ENCODE data around the gene HOGA1. TPM values are rescaled to one million over a fixed set of nuclear protein-coding genes. Genes with fewer than 3 reads are reported as not detected.
"Not testable (repeated sequence)": the region's sequence is repeated elsewhere in the genome, so short reads cannot be mapped to it uniquely, and the experiment has no call there.

Gene HOGA1
- total and polyA plus RNA-seq, 5 experiments from 2014 or later, result not detected

- Mint-ChIP-seq H3K27me3 (peaks cover 0 to 6% (median 1%) of the 10 kb centered on the region in 5 donors), H3K4me1 (peaks cover 0 to 2% (median 0%) of the 10 kb centered on the region in 4 donors), H3K4me3 (no peak overlapping the region), H3K27ac (no peak overlapping the region), H3K36me3 (peaks cover 0 to 2% (median 0%) of the 10 kb centered on the region in 3 donors), H3K9me3 (no peaks in the 10 kb centered on the region)
- POLR2A ChIA-PET, result no interaction called here
- DNase-seq, result no peak
- ATAC-seq, result no peak
Measured at GRCh38 chr10:97575127-97575668, 9.0 kb upstream of the HOGA1 start.

DNA sequence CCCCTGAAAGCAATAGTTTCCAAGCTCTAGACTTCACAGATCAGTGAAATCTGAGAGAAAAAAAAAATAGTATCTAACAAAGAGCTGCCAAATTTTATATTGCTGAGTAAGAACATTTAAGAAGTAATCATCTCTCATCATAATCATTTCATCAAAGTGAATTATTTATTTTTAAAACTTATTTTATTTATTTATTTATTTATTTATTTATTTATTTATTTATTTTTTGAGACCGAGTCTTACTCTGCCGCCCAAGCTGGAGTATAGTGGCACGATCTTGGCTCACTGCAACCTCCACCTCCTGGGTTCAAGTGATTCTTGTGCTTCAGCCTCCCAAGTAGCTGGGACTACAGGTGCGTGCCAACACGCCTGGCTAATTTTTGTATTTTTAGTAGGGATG is 7.7 kb upstream of the HOGA1 start:
- H3K9me3 Mint-ChIP-seq, H3K4me1 Mint-ChIP-seq, H3K27ac Mint-ChIP-seq, H3K4me3 Mint-ChIP-seq, DNase-seq, H3K27me3 Mint-ChIP-seq, POLR2A ChIA-PET, H3K36me3 Mint-ChIP-seq, ATAC-seq: not testable (repeated sequence)

DNA sequence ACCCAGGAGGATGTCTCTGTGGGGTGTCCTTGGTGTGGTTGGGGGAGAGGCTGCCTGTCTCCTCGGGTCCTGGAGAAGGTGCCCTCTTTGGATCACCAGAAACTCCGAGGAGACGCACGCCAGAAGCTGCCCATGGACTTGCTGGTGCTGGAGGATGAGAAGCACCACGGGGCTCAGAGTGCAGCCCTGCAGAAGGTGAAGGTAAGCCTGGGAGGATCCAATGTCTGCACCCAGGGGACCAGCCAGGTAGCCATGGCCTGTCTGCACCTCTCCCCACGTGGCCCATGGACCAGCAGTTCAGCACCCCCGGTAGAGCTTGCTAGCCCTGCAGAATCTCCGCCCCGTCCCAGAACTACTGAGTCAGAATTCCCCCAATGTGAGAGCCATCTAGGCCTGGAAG is 6.5 kb upstream of the HOGA1 start:
- POLR2A ChIA-PET, result no interaction called here
- Mint-ChIP-seq H3K27me3 (peaks cover 0 to 6% (median 1%) of the 10 kb centered on the region in 5 donors), H3K36me3 (no peaks in the 10 kb centered on the region), H3K4me1 (peaks cover 0 to 4% (median 0%) of the 10 kb centered on the region in 4 donors), H3K27ac (no peak overlapping the region), H3K4me3 (no peak overlapping the region), H3K9me3 (no peaks in the 10 kb centered on the region)
- DNase-seq (no peak), ATAC-seq (no peak)

DNA sequence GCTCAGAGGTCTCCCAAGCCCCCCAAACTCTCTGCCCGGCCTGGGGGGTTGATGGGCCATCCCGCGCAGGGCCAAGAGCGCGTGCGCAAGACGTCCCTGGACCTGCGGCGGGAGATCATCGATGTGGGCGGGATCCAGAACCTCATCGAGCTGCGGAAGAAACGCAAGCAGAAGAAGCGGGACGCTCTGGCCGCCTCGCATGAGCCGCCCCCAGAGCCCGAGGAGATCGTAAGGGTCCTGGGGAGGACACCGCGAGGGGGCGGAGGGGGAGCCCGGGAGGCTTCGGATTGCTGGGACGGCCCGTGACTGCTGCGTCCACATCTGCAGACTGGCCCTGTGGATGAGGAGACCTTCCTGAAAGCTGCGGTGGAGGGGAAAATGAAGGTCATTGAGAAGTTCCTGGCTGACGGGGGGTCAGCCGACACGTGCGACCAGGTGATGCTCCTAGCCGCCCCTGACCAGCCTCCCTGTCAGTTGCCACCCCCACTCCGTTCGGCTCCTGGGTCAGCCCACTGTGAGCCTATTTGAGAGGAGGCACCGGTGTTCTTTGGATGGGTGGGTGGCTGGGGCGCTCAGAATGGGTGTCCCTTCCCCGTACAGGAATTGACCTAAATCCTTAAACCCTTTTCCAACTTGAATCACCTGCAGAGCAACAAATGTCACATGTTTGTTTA is 5.9 kb upstream of the HOGA1 start:
- Mint-ChIP-seq H3K4me3 (no peak overlapping the region), H3K9me3 (no peaks in the 10 kb centered on the region), H3K36me3 (no peaks in the 10 kb centered on the region), H3K27ac (no peak overlapping the region), H3K27me3 (peaks cover 0 to 6% (median 1%) of the 10 kb centered on the region in 5 donors), H3K4me1 (peaks cover 0 to 4% (median 0%) of the 10 kb centered on the region in 4 donors)
- ATAC-seq (no peak), DNase-seq (no peak)
- POLR2A ChIA-PET, result no interaction called here

DNA sequence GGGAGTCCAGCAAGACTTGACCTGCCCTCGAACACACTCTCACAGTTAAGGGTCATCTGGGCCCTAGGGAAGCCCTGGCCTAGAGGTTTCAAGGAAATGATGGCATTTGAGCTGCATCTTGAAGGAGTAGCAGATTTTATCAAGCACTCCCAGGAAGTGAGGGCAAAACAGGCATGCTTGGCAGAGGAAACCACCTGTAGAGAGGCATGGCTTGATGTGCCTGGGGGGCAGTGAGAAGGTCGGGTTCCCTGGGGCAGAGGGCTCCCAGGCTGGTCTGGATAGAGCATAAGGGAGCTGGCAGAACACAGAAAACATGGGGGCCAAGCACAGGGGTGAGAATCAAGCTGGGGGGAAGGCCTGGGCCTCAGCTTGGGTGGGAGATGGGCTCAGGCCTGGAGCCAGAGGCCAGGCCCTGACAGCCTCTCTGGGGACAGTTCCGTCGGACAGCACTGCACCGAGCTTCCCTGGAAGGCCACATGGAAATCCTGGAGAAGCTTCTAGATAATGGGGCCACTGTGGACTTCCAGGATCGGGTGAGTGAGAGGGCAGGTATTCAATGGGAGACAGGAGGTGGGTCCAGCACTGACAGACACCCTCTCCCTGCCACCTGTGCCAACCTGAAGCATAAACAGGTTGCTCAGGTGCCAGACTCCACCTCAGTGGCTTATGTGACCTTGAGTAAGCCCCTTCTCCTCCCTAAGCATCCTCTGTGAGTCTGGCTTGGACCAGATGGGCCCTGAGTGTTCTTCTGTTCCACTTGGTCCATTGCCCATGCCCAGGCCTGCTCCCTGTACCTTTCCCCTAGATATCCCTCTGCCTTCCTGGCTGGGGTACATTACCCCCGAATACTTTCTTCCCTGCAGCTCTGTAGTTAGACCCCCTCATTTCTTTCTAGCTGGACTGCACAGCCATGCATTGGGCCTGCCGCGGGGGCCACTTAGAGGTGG is 3.5 kb upstream of the HOGA1 start:
- H3K4me1 Mint-ChIP-seq, result peaks cover 0 to 4% (median 0%) of the 10 kb centered on the region in 4 donors

DNA sequence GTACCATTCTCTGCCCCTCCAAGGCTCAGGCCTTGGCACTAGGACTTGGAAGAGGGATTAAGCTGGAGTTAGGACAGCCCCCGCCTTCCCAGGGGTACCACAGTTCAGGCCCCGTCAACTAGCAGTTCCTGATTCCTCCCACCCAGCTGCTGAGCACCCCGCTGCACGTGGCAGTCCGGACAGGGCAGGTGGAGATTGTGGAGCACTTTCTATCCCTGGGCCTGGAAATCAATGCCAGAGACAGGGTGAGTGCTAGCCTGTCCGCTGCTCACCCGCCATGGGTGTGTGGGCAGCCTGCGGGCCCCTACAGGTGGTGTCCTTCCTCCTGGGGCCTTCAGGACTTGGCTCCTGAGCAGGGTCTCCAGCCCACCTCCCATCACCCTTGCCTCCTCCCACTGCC is 2.0 kb upstream of the HOGA1 start:
- Mint-ChIP-seq H3K27ac (no peak overlapping the region), H3K27me3 (peaks cover 0 to 6% (median 1%) of the 10 kb centered on the region in 5 donors), H3K4me3 (no peak overlapping the region), H3K9me3 (no peaks in the 10 kb centered on the region), H3K36me3 (no peaks in the 10 kb centered on the region), H3K4me1 (peaks cover 0 to 2% (median 0%) of the 10 kb centered on the region in 4 donors)
- DNase-seq (no peak), ATAC-seq (no peak)
- POLR2A ChIA-PET, result no interaction called here

More for the DNA sequence above, 3.5 kb upstream of the HOGA1 start:
- Mint-ChIP-seq H3K4me3 (no peak overlapping the region), H3K36me3 (no peaks in the 10 kb centered on the region), H3K9me3 (no peaks in the 10 kb centered on the region), H3K27me3 (peaks cover 0 to 6% (median 1%) of the 10 kb centered on the region in 5 donors), H3K27ac (peak overlapping the region in 2 of 10 donors; percentile 31 to 52)
- ATAC-seq (no peak), DNase-seq (no peak)
- POLR2A ChIA-PET, result no interaction called here

- no peaks in the 10 kb centered on the region for H3K36me3 Mint-ChIP-seq
- H3K4me3 Mint-ChIP-seq, result no peak overlapping the region
- H3K27ac Mint-ChIP-seq, result no peak overlapping the region
- H3K27me3 Mint-ChIP-seq, result peaks cover 0 to 6% (median 1%) of the 10 kb centered on the region in 5 donors
- no peak for DNase-seq
- no peaks in the 10 kb centered on the region for H3K9me3 Mint-ChIP-seq
- POLR2A ChIA-PET, result no interaction called here
- ATAC-seq, result no peak
- peaks cover 0 to 2% (median 0%) of the 10 kb centered on the region in 4 donors for H3K4me1 Mint-ChIP-seq
Measured at GRCh38 chr10:97583476-97583875, 713 bp upstream of the HOGA1 start.

DNA sequence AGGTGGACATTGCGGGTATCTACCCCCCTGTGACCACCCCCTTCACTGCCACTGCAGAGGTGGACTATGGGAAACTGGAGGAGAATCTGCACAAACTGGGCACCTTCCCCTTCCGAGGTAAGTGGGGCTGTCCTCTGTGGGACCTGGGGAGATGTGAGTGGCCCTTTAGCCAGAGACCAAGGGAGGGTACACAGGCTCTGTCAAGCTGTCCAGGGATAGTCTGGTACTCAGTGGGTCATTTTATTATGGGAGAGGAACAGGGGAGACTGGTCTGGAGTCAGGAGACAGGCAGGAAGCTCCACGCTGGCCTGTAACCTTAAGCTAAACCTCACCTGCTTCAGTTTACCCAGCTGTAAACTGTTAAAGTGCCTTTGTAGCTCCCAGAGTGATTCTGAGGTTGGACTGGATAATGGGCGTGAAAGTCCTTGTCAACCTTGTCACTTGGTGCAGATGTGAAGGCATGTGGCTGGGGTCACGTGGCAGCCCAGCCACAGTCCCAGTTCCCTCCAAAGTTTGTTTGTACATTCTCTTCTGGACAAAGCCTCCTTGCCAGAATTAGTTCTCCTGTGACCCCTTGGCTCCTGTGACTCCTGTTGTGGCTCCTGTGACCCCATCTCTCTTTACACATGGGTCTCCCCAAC is 729 bp downstream of the HOGA1 start:
- POLR2A ChIA-PET, result no interaction called here
- no peaks in the 10 kb centered on the region for H3K36me3 Mint-ChIP-seq
- H3K4me1 Mint-ChIP-seq, result peaks cover 0 to 2% (median 0%) of the 10 kb centered on the region in 4 donors
- no peak for ATAC-seq
- peaks cover 0 to 3% (median 0%) of the 10 kb centered on the region in 5 donors for H3K27me3 Mint-ChIP-seq
- no peak for DNase-seq
- H3K9me3 Mint-ChIP-seq, result no peaks in the 10 kb centered on the region
- peak overlapping the region in 1 of 10 donors; percentile 64 for H3K27ac Mint-ChIP-seq
- no peak overlapping the region for H3K4me3 Mint-ChIP-seq

GRCh38 chr10:97585439-97585811 is 1.2 kb downstream of the HOGA1 start:
- Mint-ChIP-seq H3K27me3 (no peaks in the 10 kb centered on the region), H3K9me3 (no peaks in the 10 kb centered on the region), H3K27ac (peak overlapping the region in 1 of 10 donors; percentile 3), H3K36me3 (no peaks in the 10 kb centered on the region), H3K4me3 (no peak overlapping the region), H3K4me1 (peaks cover 0 to 3% (median under 1%) of the 10 kb centered on the region in 4 donors)
- POLR2A ChIA-PET, result no interaction called here
- ATAC-seq (no peak), DNase-seq (no peak)

DNA sequence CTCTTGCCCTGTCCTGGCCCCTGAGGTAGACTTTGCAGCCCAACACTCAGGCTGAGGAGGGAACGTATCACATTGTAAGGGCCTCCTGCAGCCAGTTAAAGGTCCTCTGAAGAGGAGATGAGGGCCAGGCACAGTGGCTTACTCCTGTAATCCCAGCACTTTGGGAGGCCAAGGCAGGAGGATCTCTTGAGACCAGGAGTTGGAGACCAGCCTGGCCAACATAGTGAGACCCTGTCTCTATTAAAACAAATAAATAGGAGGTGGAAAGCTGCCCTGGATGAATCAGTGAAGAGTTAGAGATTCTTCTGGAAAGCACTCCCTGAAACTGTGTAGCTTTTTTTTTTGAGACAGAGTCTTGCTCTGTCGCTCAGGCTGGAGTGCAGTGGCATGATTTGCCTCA is 3.0 kb downstream of the HOGA1 start:
- no peak for ATAC-seq
- Mint-ChIP-seq H3K4me1 (peaks cover 0 to 6% (median 0%) of the 10 kb centered on the region in 4 donors), H3K4me3 (no peak overlapping the region), H3K9me3 (no peaks in the 10 kb centered on the region), H3K36me3 (no peaks in the 10 kb centered on the region), H3K27me3 (no peaks in the 10 kb centered on the region), H3K27ac (no peak overlapping the region)
- POLR2A ChIA-PET, result no interaction called here
- no peak for DNase-seq

GRCh38 chr10:97589479-97589878 is 5.3 kb downstream of the HOGA1 start, which contains the start of gene C10orf62:
Gene C10orf62, plus strand, starts transcription at chr10:97589721. Its CDS starts 177 bp downstream, at chr10:97589898.
- POLR2A ChIA-PET, result no interaction called here
- H3K27ac Mint-ChIP-seq, result no peak within 1 kb of the TSS
- H3K36me3 Mint-ChIP-seq, result no peaks in the 10 kb centered on the region
- ATAC-seq, result no peak
- no peaks in the 10 kb centered on the region for H3K27me3 Mint-ChIP-seq
- H3K4me1 Mint-ChIP-seq, result peaks cover 0 to 6% (median 0%) of the 10 kb centered on the region in 4 donors
- DNase-seq, result no peak
- H3K9me3 Mint-ChIP-seq, result no peaks in the 10 kb centered on the region
- H3K4me3 Mint-ChIP-seq, result peak within 1 kb of the TSS in 1 of 10 donors; percentile 26

DNA sequence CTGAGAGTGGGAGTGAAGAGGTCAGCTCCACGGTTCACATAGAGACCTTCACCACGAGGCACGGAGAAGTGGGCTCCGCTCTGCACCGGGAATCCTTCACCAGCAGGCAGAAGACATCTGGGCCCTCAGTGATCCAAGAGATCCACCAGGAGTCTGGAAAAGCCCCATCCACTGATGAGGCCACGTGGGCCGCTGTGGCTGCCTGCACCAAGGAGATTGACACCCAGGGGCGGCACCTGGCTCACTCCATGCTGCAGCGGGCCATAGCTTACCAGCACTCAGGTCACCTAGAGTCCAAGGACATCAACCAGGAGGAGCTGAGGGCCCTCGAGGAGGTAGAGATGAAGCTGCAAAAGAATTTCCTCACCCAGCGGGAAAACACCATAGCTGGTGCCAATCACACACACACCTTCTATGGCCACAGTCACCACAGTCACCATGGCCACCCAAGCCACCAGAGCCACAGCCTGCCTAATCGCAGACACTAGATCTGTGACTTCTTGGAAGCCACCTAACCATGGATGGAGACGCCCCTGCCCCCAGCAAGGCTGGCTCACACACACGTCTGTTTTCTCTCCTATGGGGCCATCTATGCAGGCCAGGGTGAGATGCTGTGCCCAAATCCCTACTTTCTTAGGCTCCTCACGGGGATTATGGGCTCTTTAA is 6.0 kb downstream of the HOGA1 start:
- no peaks in the 10 kb centered on the region for H3K36me3 Mint-ChIP-seq
- POLR2A ChIA-PET, result no interaction called here
- H3K27me3 Mint-ChIP-seq, result no peaks in the 10 kb centered on the region
- H3K27ac Mint-ChIP-seq, result no peak overlapping the region
- H3K9me3 Mint-ChIP-seq, result no peaks in the 10 kb centered on the region
- H3K4me3 Mint-ChIP-seq, result peak overlapping the region in 1 of 10 donors; percentile 26
- H3K4me1 Mint-ChIP-seq, result peaks cover 0 to 6% (median 0%) of the 10 kb centered on the region in 4 donors
- no peak for ATAC-seq
- peak in 1 of 10 donors; percentile 7 for DNase-seq
